OCI-LY7 (cell line): Measurements from ENCODE around the gene TBC1D2B. TPM values are rescaled to one million over a fixed set of nuclear protein-coding genes. Genes with fewer than 3 reads are reported as not detected.

Experiments used
- BruUV-seq: library from RNA; stranded (reverse); fragments of 400-500 nt; replicated peaks from 2 replicates; lab custom pipeline; 2021; lab: Mats Ljungman, UMichigan
- CTCF ChIA-PET: fragments of 300-600 bp; sonication (Branson Sonifier 250); formaldehyde crosslinking; loops from one replicate; lab custom pipeline; 2022; ENCODE audit warnings: antibody characterized with exemption; ENCODE audit not compliant: unreplicated experiment; lab: Charles Lee
- POLR2A ChIA-PET: fragments of 300-600 bp; sonication (Branson Sonifier 250); formaldehyde crosslinking; loops from one replicate; lab custom pipeline; 2022; ENCODE audit warnings: antibody characterized with exemption; lab: Charles Lee
- DNase-seq: peaks from one replicate; pipeline ENCODE4 v3.0.0-alpha.2; 2015; ENCODE audit warnings: low spot score
- H2AFZ ChIP-seq: fragments of 200-600 bp; sonication (generic), shearing (Covaris generic); 2 replicates; pipeline ENCODE4 v1.6.1; 2014; ENCODE audit warnings: mild to moderate bottlenecking, antibody characterized with exemption, low read length, moderate library complexity
- H3K27ac ChIP-seq: fragments of 200-600 bp; sonication (generic); 2 replicates; pipeline ENCODE4 v1.5.1; 2014; ENCODE audit warnings: mixed run types, low read depth, mild to moderate bottlenecking, moderate library complexity, low read length, inconsistent platforms; ENCODE audit not compliant: poor library complexity, severe bottlenecking
- H3K36me3 ChIP-seq: fragments of 200-600 bp; sonication (generic); 2 replicates; pipeline ENCODE4 v1.6.1; 2014; ENCODE audit warnings: mild to moderate bottlenecking, antibody characterized with exemption, low read length, moderate library complexity, mixed read lengths; ENCODE audit not compliant: insufficient read depth
- H3K4me1 ChIP-seq: fragments of 200-600 bp; sonication (generic); 2 replicates; pipeline ENCODE4 v1.5.1; 2014; ENCODE audit warnings: mild to moderate bottlenecking, low read length; ENCODE audit not compliant: insufficient read depth, poor library complexity, severe bottlenecking
- H3K4me2 ChIP-seq: fragments of 200-600 bp; sonication (generic); 2 replicates; pipeline ENCODE4 v1.6.1; 2014; ENCODE audit warnings: mild to moderate bottlenecking, low read length
- H3K4me3 ChIP-seq: fragments of 200-600 bp; sonication (generic); 2 replicates; pipeline ENCODE4 v1.5.1; 2014; ENCODE audit warnings: mild to moderate bottlenecking, low read depth, low read length; ENCODE audit not compliant: poor library complexity, severe bottlenecking
- H3K79me2 ChIP-seq: fragments of 200-600 bp; sonication (generic); 2 replicates; pipeline ENCODE4 v1.6.1; 2016; ENCODE audit warnings: low read depth, mild to moderate bottlenecking, low read length, moderate library complexity, mixed read lengths; ENCODE audit not compliant: insufficient read depth
- H3K9me2 ChIP-seq: fragments of 200-600 bp; sonication (generic); 2 replicates; pipeline ENCODE4 v1.6.1; 2016; ENCODE audit warnings: mild to moderate bottlenecking, low read length, mixed read lengths; ENCODE audit not compliant: insufficient read depth
- H3K9me3 ChIP-seq: fragments of 200-600 bp; sonication (generic); 2 replicates; pipeline ENCODE4 v1.6.1; 2014; ENCODE audit warnings: mild to moderate bottlenecking, mixed run types, low read length, mixed read lengths
- H4K20me1 ChIP-seq: fragments of 200-600 bp; sonication (generic); 2 replicates; pipeline ENCODE4 v1.6.1; 2014; ENCODE audit warnings: mild to moderate bottlenecking, antibody characterized with exemption, low read length, moderate library complexity, mixed read lengths; ENCODE audit not compliant: insufficient read depth
- CTCF ChIP-seq: fragments of 200-600 bp; sonication (generic); conservative IDR thresholded peaks from 2 replicates; pipeline ENCODE4 v1.5.1; 2014; ENCODE audit warnings: mild to moderate bottlenecking, antibody characterized with exemption, low read length, moderate library complexity, mixed read lengths
- EZH2phosphoT487 ChIP-seq: fragments of 200-600 bp; sonication (generic); IDR thresholded peaks from 2 replicates; pipeline ENCODE4 v1.6.1; 2018; ENCODE audit warnings: low read depth, borderline replicate concordance, mild to moderate bottlenecking, mixed run types, antibody characterized with exemption, low read length, moderate library complexity, mixed read lengths
- intact Hi-C: fragments of 100-400 bp; cut with micrococcal nuclease; formaldehyde crosslinking; loops from one replicate; pipeline ENCODE4 v1.10.0; 2022; ENCODE audit not compliant: unreplicated experiment
- total RNA-seq, 2 experiments: library from RNA; depleted of rRNA in 1 of 2; stranded (reverse); fragments of >200 nt in 1 of 2; shearing (Covaris generic) in 1 of 2; gene quantifications; 2 replicates each; pipeline ENCODE4 v1.2.3, GENCODE V29; 2014 to 2022

The TBC1D2B gene
- total RNA-seq, 2 experiments from 2014 or later, result 30.9 to 41.5 TPM

- Histone ChIP-seq H3K27ac (no peak overlapping the region), H3K9me3 (no peaks in the 10 kb centered on the region), H3K79me2 (no peaks in the 10 kb centered on the region), H3K4me1 (peaks cover 45% of the 10 kb centered on the region), H3K9me2 (no peaks in the 10 kb centered on the region), H3K4me2 (no peak overlapping the region), H3K36me3 (peaks cover 54% of the 10 kb centered on the region), H4K20me1 (no peaks in the 10 kb centered on the region; the same call in 1 of the 2 replicates), H3K4me3 (no peak overlapping the region), H2AFZ (no peak overlapping the region)
- POLR2A ChIA-PET, result interaction anchor here (0.5 to 1.4 kb wide), 4 partner anchors 17 to 84 kb away, joined by 3 to 6 read pairs (median 4); no protein-coding TSS in a partner anchor
- DNase-seq, result no peak
- TF ChIP-seq EZH2phosphoT487, result no peak
- TF ChIP-seq CTCF, result no peak
- intact Hi-C loops, result no loop called here
- BruUV-seq, result no TSS peak
- CTCF ChIA-PET, result no interaction called here
Measured at GRCh38 chr15:78032671-78033070, 44.8 kb downstream of the TBC1D2B start.

DNA sequence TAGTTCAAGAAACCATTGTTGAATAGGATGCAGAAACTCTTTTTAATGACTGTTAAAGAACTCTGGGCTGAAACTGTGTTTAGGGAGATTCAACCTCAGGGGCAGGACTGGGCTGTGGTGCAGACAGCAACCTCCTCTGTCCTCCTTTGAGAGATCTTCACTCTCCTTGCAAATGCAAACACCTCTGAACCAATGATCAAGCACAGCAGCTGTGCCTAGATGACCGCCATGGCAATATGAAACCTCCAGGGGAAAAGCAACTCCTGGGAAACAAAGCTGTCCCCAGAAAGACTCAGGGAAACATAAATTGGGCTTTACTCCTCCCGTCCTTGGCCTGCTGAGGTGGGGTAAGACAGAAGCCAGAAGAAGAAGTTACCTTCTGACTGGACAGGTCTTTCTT lies 52.6 kb downstream of the TBC1D2B start:
- no peak for TF ChIP-seq CTCF
- no peak for TF ChIP-seq EZH2phosphoT487
- peaks cover 83% of the 10 kb centered on the region for H3K36me3 ChIP-seq
- intact Hi-C loops, result no loop called here
- POLR2A ChIA-PET, result no interaction called here
- H3K9me2 ChIP-seq, result no peaks in the 10 kb centered on the region
- H3K4me1 ChIP-seq, result no peaks in the 10 kb centered on the region
- H2AFZ ChIP-seq, result no peak overlapping the region
- BruUV-seq, result no TSS peak
- H3K4me2 ChIP-seq, result no peak overlapping the region
- no peaks in the 10 kb centered on the region for H3K9me3 ChIP-seq
- no peak for DNase-seq
- CTCF ChIA-PET, result no interaction called here
- H3K79me2 ChIP-seq, result no peaks in the 10 kb centered on the region
- H3K27ac ChIP-seq, result no peak overlapping the region
- no peak overlapping the region for H3K4me3 ChIP-seq
- no peaks in the 10 kb centered on the region for H4K20me1 ChIP-seq

DNA sequence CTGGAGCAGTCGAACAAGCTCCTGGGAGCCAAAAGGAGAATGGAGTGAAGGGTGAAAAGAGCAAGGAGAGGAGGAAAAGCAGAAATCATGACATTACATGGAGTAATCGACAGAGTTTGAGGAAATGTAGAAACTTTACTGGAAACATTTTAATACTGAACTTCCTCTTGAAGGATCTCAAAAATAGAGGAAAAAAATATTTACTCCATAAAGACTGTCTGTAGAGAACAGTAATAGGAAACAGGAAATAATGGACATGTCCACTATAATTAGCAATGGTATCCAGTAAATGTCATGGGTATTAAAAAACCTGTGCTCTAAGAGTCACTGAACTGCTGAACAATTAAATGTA lies 53.0 kb downstream of the TBC1D2B start:
- POLR2A ChIA-PET, result no interaction called here
- H3K9me3 ChIP-seq, result no peaks in the 10 kb centered on the region
- H3K9me2 ChIP-seq, result no peaks in the 10 kb centered on the region
- CTCF ChIA-PET, result no interaction called here
- peaks cover 80% of the 10 kb centered on the region for H3K36me3 ChIP-seq
- no peaks in the 10 kb centered on the region for H3K79me2 ChIP-seq
- H3K4me3 ChIP-seq, result no peak overlapping the region
- intact Hi-C loops, result no loop called here
- no peaks in the 10 kb centered on the region for H4K20me1 ChIP-seq
- TF ChIP-seq EZH2phosphoT487, result no peak
- TF ChIP-seq CTCF, result no peak
- no peak overlapping the region for H3K27ac ChIP-seq
- no peaks in the 10 kb centered on the region for H3K4me1 ChIP-seq
- DNase-seq, result no peak
- H3K4me2 ChIP-seq, result no peak overlapping the region
- H2AFZ ChIP-seq, result no peak overlapping the region
- no TSS peak for BruUV-seq
